GM12878 (cell line): ENCODE measurements around the gene RPS5.

Source experiments
- CHD2 ChIP-seq: IDR thresholded peaks from 2 replicates; pipeline ENCODE4 v1.6.1; 2011; ENCODE audit warnings: low read depth, low read length, improper control_type of control experiment, borderline replicate concordance
- CTCF ChIP-seq, 3 experiments: IDR thresholded peaks in 2 of 3; conservative IDR thresholded peaks in 1 of 3; 2 replicates each; pipeline ENCODE4 v1.5.1; 2011; ENCODE audit warnings: low read depth in 3 of 3, low read length in 3 of 3, mild to moderate bottlenecking in 3 of 3, control low read depth in 2 of 3, moderate library complexity in 2 of 3, inconsistent platforms in 1 of 3, mixed read lengths in 1 of 3; ENCODE audit not compliant: control insufficient read depth in 2 of 3, insufficient read depth in 1 of 3; ENCODE audit errors: extremely low read depth in 1 of 3
- MAX ChIP-seq: IDR thresholded peaks from 2 replicates; pipeline ENCODE4 v1.6.1; 2012; ENCODE audit warnings: low read depth, low read length, improper control_type of control experiment
- MXI1 ChIP-seq: fragments of 150-350 bp; IDR thresholded peaks from 2 replicates; pipeline ENCODE4 v1.6.1; 2011; ENCODE audit warnings: low read depth, mild to moderate bottlenecking, inconsistent platforms, low read length, improper control_type of control experiment
- NFXL1 ChIP-seq: fragments of 450-650 bp; IDR thresholded peaks from 2 replicates; pipeline ENCODE4 v1.6.1; 2017; ENCODE audit warnings: antibody characterized with exemption, mild to moderate bottlenecking, borderline replicate concordance
- POLR2AphosphoS5 ChIP-seq: IDR thresholded peaks from 2 replicates; pipeline ENCODE4 v1.6.1; 2011; ENCODE audit warnings: mild to moderate bottlenecking, low read length, inconsistent platforms
- RAD21 ChIP-seq: IDR thresholded peaks from 2 replicates; pipeline ENCODE4 v1.6.1; 2011; ENCODE audit warnings: mild to moderate bottlenecking, low read depth, low read length, moderate library complexity; ENCODE audit not compliant: insufficient read depth
- RBBP5 ChIP-seq: fragments of 200-600 bp; sonication (generic); conservative IDR thresholded peaks from 2 replicates; pipeline ENCODE4 v1.6.1; 2016
- SUZ12 ChIP-seq: fragments of 200-600 bp; sonication (generic); IDR thresholded peaks from one replicate; pipeline ENCODE4 v1.6.1; 2018; ENCODE audit warnings: antibody characterized with exemption, mild to moderate bottlenecking; ENCODE audit not compliant: unreplicated experiment

GRCh38 chr19:58355215-58355796 lies 31.8 kb upstream of the RPS5 start:
- TF ChIP-seq CTCF (IDR thresholded peaks at IDR 0.05 in 2 of 3, conservative IDR thresholded peaks at IDR 0.05 in 1 of 3; ENCODE audit: control insufficient read depth in 2 of 3, extremely low read depth in 1 of 3, insufficient read depth in 1 of 3, low read depth in 3 of 3, low read length in 3 of 3) = no peak
- TF ChIP-seq POLR2AphosphoS5 = no peak
- no peak for TF ChIP-seq RAD21
- no peak for TF ChIP-seq SUZ12
- no peak for TF ChIP-seq NFXL1
- no peak for TF ChIP-seq MXI1
- no peak for TF ChIP-seq CHD2
- TF ChIP-seq MAX = no peak
- TF ChIP-seq RBBP5 = no peak
